HG03097 (cell line): ENCODE measurements around the gene ZPBP2.

Source experiments
- ATAC-seq: cut with Tn5 transposase; IDR thresholded peaks from one replicate; pipeline ENCODE4 v1.9.1; 2021; ENCODE audit not compliant: unreplicated experiment, low FRiP score

The ZPBP2 gene

GRCh38 chr17:39904990-39905288 is 36.9 kb downstream of the ZPBP2 start:
- ATAC-seq, result no peak

GRCh38 chr17:39908789-39909352 is 40.9 kb downstream of the ZPBP2 start:
- no peak for ATAC-seq

- ATAC-seq, result no peak
Observed at GRCh38 chr17:39913989-39914388, 46.0 kb downstream of the ZPBP2 start.

- no peak for ATAC-seq
Observed at GRCh38 chr17:39915559-39915958, 47.6 kb downstream of the ZPBP2 start.

GRCh38 chr17:39916918-39917317 is 48.9 kb downstream of the ZPBP2 start:
- no peak for ATAC-seq

- no peak for ATAC-seq
Observed at GRCh38 chr17:39919087-39919683, 51.2 kb downstream of the ZPBP2 start.

- ATAC-seq, result no peak
Observed at GRCh38 chr17:39920218-39921210, 52.5 kb downstream of the ZPBP2 start.

- no peak for ATAC-seq
Observed at GRCh38 chr17:39921323-39921722, 53.3 kb downstream of the ZPBP2 start.

GRCh38 chr17:39922006-39922405 is 54.0 kb downstream of the ZPBP2 start:
- no peak for ATAC-seq

- ATAC-seq, result no peak
Observed at GRCh38 chr17:39923230-39923629, 55.2 kb downstream of the ZPBP2 start.

GRCh38 chr17:39923836-39924690 is 56.1 kb downstream of the ZPBP2 start:
- no peak for ATAC-seq

GRCh38 chr17:39924691-39925055 is 56.7 kb downstream of the ZPBP2 start:
- ATAC-seq, result no peak

GRCh38 chr17:39925282-39926134 is 57.5 kb downstream of the ZPBP2 start:
- ATAC-seq, result no peak

- ATAC-seq, result no peak
Observed at GRCh38 chr17:39926135-39926587, 58.2 kb downstream of the ZPBP2 start.

- ATAC-seq, result no peak
Observed at GRCh38 chr17:39926588-39927100, 58.6 kb downstream of the ZPBP2 start.
